ENCODE measurements around the gene RFNG. TPM values are rescaled to one million over a fixed set of nuclear protein-coding genes. Genes with fewer than 3 reads are reported as not detected.

The RFNG gene
- total RNA-seq, 1 donor from 2014 or later, result 19.3 TPM

DNA sequence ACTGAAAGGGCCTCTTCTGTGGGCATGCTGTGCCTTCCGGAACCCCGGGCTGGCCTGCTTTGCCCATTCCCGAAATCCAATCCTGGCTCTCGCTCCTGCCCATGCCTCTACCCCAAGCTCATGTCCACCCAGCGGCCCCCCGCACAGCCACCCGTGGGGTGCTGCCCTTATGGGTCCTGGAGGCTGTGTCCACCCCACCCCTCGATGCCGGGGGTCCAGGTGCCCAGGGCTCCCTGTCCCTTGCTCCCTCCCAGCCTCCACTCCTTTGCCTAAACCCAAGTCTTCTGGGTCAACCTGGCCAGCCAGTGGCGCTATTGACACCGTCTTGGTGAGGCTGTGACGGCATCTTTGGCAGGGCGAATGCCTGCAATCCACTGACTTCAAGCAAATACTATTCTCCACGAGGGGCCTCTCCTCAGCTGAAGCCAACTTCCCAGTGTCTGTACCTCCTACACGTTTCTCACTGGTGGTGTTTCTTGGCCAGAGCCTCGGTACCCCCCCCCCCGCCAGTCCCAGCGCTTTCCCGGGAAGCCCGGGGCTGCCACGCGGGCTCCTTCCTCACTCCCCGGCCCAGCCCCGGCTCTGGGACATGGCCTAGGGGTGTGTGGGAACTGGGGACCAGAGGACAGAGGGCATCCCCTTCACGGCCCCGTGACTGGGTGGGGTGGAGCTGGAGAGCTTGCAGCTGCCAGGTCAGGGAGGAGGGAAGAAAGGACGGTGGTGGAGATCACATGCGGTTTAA, 26.2 kb upstream of the RFNG start:
- DNase-seq, result no peak

DNA sequence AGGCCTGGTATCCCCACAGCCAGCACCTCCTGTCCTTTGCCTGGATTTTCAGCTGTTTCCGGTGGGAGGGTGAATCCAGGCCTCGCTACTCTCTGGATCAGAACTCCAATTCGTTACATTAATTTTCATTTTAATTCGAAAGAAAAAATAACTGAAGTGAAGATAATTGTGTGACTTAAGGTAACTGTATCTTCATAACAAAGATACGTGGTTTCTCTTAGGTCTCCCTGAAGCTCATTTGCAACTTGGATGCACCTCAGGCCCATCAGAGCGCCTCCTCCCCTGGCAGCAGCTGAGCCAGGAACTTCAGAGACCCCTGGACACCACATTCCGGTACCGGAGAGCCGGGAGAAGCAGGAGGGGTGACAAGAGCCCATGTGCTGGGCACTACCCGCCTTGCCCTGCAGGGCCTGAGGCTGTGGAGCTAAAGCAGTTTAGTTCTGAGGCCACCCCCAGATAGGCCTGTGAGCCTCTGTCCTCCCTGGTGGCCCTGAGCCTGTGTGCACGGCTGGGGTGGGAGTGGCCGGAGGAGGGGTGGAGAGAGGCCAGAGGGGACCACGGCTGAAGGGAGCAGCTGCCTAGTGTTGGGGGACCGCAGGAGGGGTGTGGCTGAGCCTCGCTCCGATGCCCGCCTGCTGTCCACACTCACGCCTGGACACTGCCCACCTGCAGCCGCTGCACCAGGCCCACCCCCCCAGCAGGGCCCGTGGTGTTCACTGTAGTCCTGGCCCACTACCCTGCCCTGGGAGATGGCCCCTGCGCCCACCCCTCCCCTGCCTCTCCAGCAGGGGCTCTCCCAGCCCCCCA, 25.4 kb upstream of the RFNG start:
- no peak for DNase-seq

DNA sequence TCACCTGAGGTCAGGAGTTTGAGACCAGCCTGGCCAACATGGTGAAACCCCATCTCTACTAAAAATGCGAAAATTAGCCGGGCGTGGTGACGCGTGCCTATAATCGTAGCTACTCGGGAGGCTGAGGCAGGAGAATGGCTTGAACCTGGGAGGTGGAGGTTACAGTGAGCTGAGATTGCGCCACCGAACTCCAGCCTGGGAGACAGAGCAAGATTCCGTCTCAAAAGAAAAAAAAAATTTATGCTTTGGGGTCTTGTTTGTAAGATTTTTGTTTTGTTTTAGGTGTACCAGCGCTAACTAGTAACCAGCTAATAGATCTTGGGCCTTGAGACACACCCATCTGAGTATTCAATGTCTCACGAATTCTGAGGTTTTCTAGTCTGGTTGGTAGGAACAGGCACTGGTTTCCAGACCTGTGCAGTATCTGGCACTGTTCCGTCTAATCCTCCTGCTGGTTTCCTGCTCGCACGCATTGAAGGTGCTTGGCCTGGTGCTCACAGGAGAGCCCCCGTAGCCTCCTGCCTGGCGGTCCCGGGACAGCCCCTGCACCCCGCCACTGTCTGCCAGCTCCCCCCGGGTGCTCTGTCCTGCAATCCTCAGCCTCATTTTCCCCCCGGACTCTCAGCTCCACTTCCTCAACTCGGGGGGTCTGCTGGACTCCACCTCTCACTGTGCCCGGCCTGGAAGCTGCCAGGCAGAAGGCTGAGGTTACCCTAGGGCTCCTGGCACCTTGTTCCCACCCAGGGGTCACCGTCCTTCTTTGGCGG, 24.6 kb upstream of the RFNG start:
- no peak for DNase-seq

DNA sequence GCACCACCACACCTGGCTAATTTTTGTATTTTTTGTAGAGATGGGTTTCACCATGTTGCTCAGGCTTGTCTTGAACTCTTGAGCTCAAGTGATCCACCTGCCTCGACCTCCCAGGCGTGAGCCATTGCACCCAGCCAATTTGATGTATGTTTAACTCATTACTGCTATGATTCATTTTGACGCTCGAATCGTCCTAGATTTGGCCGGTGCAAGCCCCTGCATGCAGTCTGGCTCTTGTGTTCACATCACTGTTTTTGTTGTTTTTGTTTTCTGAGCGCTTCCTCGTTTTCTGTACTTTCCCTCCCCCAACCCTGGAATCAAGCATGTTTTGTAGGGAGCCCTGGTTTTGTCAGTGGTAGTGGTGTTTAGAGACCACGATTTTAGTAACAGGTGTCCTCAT, 21.8 kb upstream of the RFNG start:
- no peak for DNase-seq

DNA sequence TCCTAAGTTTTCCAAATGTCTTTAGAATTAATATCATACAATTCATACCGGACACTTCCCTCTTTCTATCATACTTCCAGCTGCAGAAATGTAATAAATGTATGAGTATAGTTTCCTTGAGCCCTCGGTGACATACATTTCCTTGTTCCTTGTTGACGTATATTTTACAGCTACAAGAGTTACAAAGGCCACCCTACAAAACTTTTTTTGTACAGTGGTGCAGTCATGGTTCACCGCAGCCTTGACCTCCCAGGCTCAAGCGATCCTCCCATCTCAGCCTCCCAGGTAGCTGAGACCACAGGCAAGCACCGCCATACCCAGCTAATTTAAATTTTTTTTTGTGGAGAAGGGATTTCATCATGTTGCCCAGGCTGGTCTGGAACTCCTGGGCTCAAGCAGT, 21.2 kb upstream of the RFNG start:
- DNase-seq, result no peak

DNA sequence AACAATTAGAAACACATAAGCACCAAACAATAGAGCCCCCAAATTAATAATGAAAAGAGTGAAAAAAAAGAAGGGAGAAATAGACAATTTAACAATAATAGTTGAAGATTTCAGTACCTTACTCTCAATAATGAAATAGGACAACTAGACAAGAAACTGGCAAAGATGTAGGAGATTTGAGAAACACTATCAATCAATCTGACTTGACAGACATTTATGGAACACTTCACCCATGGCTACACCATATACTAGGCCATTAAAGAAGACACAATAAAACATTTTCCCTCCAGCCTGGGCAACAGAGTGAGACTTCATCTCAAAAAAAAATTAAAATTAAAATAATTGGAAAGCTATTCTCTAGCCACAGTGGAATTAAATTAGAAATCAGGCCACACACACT, 19.0 kb upstream of the RFNG start:
- DNase-seq, result no peak

DNA sequence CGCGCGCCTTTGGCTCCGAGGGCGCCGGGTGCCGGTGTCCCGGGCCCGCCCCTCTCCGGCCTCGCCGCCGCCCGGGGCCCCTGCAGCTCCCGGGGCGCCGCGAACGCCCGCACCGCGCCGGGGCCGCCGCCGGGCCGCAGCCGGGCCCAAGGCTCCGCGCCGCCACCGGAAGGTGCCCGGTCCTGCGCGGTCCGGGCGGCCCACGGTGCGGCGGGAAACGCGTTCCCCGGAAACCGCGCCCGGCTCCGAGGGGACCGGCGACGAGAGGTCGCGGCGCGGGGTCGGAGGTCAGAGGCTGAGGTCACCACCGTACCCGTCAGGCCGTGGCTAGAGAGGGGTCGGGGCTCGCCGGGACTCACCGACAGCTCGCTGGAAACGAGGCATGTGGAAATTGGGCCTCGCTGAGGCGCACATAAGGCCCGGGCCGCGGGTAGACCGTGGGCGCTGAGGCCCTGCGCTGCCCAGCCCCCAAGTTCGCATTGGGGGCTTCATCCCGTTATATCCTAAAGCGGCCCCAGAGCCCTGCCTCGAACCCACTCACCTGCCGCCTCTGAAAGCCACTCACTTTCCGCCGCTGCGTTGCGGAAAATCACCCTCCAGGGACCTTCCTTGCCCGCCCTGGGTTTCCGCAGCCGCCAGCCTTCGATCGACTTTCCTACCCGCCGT, 14.2 kb upstream of the RFNG start, which contains the start of gene DUS1L:
Gene DUS1L (minus strand): TSS at position 167 of the 666 bp plus-strand sequence. CDS start 745 bp downstream, outside the sequence.
- DNase-seq, result peak; percentile 36

DNA sequence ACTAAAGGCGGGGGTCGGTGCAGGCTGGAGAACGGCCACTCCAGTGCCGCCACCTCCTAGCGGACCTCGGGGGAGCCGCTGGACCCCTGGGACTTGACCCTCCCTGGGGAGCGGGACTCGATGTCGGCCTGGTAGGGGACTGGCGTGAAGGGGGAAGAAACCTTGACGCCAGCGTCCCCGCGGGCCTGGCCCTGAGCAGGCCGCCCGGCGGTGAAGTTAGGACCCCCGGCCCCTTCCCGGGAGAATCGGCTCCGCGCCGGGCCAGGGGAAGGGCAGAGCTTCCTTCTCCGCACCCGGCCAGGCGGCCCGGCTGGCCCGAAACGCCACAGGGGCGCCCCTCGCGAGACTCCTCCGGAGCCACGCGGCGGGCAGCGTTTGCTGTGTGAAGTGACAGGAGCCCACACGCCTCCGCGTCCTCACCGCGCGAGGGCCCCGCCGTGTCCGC, 13.6 kb upstream of the RFNG start:
- DNase-seq, result no peak

DNA sequence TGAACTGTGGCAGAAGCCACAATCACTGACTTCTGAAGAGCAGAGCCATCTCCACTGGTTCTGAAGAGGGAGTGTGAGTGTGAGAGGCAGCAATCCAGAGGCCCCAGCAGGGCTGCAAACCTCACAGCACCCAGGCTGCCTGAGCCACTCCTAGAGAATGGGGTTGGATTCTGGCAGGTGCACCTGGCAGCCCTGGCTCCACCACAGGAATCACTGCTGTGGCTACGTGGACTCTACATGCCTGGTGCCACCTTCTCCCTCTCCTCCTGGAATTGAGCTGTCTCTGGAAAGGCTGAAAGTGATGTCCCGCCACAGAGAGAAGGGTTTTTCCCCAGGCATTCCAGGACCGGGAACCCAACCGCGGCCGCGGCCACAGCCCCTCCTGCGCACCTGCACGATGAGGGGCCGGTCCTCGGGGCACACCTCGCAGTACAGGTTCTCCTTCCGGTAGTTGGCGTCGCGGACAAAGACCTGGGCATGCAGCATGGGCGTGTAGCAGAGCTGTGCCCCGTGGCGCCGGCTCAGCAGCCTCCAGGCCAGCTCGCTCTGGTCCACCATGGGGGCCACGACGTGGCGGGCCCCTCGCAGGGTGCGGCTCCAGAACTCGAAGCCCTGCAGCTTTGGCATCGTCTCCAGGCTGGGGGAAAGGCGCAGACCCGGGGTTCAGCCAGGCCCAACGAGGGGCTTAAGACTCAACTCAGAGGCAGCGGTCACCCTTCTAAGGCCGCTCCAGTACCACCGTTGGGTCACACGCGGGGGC, 13.0 kb upstream of the RFNG start:
- DNase-seq, result no peak

DNA sequence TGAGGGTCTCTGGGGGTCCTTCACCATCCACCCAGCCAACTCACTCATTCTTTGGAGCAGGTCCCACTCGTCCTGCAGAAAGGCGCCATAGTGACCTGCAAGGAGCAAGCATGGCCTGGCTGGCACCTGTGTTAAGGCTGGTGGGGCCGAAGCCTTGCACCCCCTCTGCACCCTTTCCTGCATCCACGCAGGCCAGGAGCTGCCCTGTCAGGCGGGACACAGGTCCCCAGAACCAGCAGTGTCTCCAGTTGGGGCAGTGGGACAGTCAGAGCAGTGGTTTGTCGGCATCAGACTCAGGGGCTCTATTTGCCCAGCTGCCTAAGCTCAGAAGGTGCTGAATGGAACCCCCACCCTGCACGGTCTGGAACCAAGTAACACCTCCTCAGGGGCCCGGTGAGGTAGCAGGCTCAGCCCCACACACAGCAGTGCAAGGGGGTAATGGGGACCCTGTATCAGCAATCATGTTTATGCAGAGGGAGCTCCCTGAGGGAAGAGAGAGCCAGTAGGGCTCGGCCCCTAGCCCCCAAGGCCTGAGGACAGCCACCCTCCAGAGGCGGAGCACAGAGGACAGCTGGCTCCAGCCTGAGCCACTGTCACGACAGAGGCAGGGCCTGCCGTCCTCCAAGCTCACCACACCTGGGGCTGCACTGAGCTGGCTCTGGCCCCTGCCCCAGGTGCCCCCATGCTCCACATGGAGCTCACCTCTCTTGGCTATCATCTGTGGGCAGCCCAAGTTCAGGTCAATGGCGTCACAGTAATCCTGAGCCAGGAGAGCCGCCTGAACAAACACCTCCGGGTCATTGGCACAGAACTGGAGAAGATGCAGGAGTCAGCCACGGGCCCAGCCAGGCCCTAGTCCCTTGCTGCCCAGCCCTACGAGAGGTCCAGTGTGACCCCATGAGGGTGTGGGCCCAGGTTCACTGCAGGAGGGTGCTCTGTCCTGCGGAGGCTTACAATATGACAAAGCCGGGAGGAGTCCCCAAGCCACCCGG, 12.1 kb upstream of the RFNG start:
- DNase-seq, result no peak

DNA sequence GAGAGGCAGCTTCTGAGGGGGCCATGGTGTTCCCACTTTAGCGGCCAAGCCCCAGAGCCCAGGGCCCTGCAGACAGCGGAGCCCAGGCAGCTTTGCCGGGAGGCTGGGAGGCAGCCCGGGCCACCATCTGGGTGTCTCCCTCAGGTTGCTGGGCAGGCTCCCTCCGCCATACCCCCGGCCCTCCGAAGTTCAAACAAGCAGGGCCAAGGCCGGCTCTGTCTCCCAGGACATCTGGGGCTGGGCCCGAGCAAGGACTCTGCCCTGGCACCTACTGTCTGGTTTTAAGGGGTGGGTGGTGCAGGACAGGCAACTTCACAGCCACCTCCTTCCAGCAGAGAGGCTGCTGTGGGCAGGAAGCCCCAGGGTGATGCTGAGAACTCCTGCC, 11.4 kb upstream of the RFNG start:
- DNase-seq, result no peak

DNA sequence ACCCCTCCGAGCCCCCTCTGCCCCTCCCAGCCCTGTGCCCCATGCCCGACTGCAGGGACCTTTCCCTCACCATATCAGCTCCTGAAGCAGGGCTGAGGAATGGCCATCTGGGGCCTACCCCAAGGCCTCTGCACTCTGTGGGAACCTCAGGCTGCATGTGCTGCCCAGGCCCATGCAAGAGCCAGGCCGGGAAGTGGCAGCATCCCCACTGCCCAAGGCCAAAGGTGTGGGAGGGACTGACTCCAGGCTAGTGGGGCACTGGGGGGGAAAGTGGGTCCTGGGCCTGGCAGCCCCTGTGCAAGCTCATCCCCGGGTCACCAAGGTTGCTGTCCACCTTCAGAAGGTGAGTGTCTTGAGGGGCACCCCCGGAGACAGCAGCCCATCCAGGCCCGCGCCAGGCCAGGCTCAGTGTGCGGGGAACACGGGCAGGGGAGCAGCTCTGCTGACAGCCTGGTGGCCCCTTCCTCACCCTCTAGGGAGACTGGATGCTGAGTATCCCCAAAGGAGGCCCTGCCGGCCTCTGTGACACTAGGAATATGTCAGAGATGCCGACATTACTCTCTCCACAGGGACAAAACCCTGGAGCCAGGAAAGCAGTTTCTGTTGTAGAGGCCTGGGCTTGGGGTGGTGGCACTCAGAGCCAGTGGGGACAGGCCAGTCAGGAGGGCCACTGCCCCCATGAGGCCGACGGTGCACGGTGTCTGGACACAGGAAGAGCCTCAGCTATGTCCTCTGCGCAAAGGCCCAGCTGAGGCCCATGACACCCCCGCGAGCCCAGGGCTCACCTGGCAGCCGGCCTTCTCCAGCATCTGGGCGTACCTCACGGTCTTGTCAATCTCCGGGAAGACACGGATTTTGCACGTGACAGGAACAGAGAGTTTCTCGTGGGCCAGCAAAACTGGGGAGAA, 10.7 kb upstream of the RFNG start:
- DNase-seq, result no peak

DNA sequence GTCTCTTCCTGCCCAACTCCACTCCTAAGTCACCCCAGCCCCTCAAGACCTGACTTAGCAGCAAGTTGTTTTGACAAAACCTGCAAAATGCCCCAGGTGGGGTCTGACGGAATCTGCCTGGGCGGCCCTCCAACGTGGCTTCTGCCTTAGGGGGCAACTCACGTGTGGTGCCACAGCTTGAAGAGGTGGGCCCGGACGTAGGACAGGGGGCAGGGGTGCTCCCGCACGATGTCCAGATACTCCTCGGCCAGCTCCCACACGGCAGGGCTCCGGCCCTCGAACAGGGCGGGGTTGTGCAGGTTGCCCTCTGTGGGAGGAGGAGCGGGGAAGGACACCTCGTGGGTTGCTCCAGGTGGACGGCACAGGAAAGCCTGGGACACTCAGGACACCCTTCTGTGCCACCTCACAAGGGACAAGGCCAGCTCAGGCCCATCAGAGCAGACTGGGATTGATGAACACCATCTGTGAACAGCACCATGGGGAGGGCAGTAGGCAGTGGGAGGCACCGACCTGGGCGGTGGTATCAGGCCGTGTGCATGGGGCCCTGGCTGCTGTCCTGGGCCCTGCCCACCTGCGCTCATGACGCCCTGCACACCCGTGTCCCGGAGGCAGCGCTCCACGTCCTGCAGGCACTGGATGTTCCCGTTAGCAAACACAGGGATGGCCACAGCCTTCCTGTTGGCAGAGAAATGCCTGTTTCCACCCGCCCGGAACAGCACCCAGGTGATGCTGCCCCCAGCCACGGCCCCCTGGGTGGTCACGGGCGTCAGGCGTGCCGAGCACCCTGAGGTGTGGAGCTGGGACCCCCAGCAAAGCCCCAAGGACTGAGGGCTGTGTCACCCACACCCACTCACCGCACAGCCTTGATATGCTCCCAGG, 9.7 kb upstream of the RFNG start:
- DNase-seq, result no peak

DNA sequence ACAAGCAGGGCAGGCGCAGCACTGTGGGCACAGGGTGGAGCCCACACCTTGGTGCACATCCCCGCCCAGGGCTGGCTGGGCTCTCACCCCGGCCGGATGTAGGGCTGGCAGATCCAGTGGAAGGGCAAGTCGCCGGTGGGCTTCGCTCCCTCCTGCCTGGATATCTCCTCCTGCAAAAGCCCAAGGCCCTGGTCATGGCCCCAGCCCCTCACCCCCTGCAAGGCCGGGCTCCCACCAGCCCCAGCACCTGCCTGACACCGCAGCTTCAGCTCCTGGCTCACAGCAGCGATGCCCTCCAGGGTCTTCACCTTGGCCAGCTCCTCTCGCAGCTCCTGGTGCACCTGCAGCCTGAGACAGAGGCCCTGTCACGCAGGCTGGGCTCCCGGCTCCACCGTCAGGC, 9.0 kb upstream of the RFNG start:
- no peak for DNase-seq

DNA sequence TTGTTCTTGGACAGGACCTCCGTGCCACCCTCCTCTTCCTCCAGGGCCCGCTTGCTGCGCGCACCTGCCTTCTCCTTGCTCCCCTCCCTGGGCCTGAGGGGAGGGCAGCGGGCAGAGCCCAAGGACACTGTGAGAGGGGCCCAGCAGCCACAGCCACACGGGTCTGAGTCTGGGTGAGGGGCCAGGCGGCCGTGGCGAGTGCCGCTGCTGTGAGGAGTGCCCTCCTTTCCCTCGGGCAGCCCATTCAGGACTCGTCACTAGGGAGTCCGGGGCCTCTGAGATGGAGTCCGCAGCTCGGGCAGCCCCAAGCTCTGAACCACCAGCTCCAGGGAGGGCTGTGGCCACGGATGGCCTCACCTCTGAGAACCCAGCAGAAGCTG, 8.4 kb upstream of the RFNG start:
- no peak for DNase-seq

DNA sequence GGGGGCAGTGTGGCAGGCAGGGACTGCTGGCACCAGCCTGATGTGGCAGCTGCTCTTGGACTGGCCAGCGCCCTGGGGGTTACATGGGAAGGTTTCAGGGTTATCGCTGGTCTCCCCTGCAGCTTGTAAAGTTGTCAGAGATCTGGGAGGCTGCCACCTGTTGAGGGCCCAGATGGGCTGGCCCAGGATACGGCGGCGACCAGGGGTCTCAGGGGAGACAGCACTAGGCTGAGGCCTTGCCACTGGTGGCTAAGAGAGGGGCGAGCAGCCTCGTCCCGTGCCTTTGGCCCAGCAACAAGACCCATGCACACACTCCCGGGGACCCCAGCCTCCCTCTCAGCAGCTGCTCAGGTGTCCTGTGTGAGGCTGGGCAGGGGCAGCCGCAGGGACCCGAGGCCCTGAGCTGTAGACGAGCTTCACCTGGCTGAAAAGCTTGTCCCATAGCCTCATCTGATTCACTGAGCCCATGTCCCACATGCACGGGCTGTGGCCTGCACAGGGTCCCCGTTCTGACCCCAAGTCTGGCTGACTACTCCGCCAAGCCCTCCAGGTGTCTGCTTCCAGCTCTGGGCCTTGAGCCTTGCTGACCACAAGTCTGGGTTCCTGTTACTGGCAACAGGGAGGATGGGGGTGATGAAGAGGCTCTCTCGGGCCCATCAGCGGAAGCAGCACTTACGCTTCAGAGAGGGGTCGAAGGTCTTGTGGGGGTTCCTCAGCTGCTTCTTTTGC, 7.8 kb upstream of the RFNG start:
- DNase-seq, result no peak

DNA sequence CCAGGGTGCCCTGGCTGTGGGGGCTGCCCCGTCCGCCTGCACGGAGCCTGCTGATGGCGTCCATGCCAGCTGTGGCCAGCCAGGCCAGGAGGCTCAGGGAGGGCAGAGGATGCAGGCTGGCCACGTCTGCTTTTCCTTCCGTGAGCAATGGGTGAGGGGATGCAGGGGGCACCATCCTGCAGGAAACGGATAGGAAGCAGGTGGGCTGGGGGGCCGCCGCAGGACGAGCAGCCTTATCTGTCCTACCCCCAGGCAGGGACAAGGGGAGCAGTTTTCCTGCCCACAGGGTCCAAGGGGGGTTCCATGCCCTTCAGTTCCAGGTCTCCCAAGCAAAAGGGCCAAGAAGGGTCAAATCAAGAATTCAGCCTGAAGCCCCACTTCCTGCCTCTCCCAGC, 7.2 kb upstream of the RFNG start:
- no peak for DNase-seq
